ENCODE data around the gene FBXO46. TPM values are rescaled to one million over a fixed set of nuclear protein-coding genes. Genes with fewer than 3 reads are reported as not detected.

FBXO46 gene
- total RNA-seq: 5.2 and 9.1 TPM in 2 replicates

GRCh38 chr19:45730368-45731288, at the start of gene FBXO46:
FBXO46 (minus strand) TSS chr19:45730896; CDS start chr19:45713495, 17,401 bp downstream.

GRCh38 chr19:45768984-45769782, 38.5 kb upstream of the FBXO46 start, which contains the start of gene SIX5:
SIX5 (minus strand) TSS chr19:45769252; CDS start chr19:45768844, 408 bp downstream.

GRCh38 chr19:45733160-45733810, 2.6 kb upstream of the FBXO46 start, which contains the start of gene MEIOSIN:
MEIOSIN (plus strand) TSS chr19:45733439; CDS start chr19:45735377, 1,938 bp downstream.

GRCh38 chr19:45692187-45693105, 38.2 kb downstream of the FBXO46 start, which contains the start of gene QPCTL:
QPCTL (plus strand) TSS chr19:45692666; CDS start chr19:45692704, 38 bp downstream.

GRCh38 chr19:45691516-45692186, 39.0 kb downstream of the FBXO46 start, which contains the start of gene SNRPD2:
SNRPD2 (minus strand) TSS chr19:45691953; CDS start chr19:45691888, 65 bp downstream.

GRCh38 chr19:45667620-45668341, 62.9 kb downstream of the FBXO46 start, which contains the start of gene GIPR:
GIPR (plus strand) TSS chr19:45668221; CDS start chr19:45669521, 1,300 bp downstream.

Other genes starting within 250 kb of the FBXO46 start
- 12.9 and 14.0 TPM in 2 replicates for gene RTN2, start 233.8 kb downstream of the FBXO46 start, total RNA-seq
- 3.3 and 4.1 TPM in 2 replicates for gene PPM1N, start 232.5 kb downstream of the FBXO46 start, total RNA-seq
- 58.6 and 60.5 TPM in 2 replicates for gene VASP, start 223.4 kb downstream of the FBXO46 start, total RNA-seq
- gene OPA3, start 146.1 kb downstream of the FBXO46 start, total RNA-seq: 5.5 and 6.5 TPM in 2 replicates
- gene GPR4, start 128.7 kb downstream of the FBXO46 start, total RNA-seq: 0.17 and 0.73 TPM in 2 replicates
- 38.3 and 63.5 TPM in 2 replicates for gene EML2, start 91.5 kb downstream of the FBXO46 start, total RNA-seq
- gene GIPR, start 62.7 kb downstream of the FBXO46 start, total RNA-seq: 0.29 TPM in 1 of 2 replicates, not detected in the other
- 228 and 382 TPM in 2 replicates for gene SNRPD2, start 38.9 kb downstream of the FBXO46 start, total RNA-seq
- 9.6 and 11.1 TPM in 2 replicates for gene QPCTL, start 38.2 kb downstream of the FBXO46 start, total RNA-seq
- gene MEIOSIN, start 2.5 kb upstream of the FBXO46 start, total RNA-seq: not detected in 2 replicates
- 11.2 and 18.9 TPM in 2 replicates for gene SIX5, start 38.4 kb upstream of the FBXO46 start, total RNA-seq
- 27.3 and 94.1 TPM in 2 replicates for gene DMPK, start 51.6 kb upstream of the FBXO46 start, total RNA-seq
- 38.8 and 43.2 TPM in 2 replicates for gene DMWD, start 61.9 kb upstream of the FBXO46 start, total RNA-seq
- gene RSPH6A, start 84.4 kb upstream of the FBXO46 start, total RNA-seq: 0.15 and 0.17 TPM in 2 replicates
- gene SYMPK, start 132.3 kb upstream of the FBXO46 start, total RNA-seq: 36.5 and 42.3 TPM in 2 replicates
- gene FOXA3, start 133.4 kb upstream of the FBXO46 start, total RNA-seq: not detected in 2 replicates
- gene IRF2BP1, start 155.2 kb upstream of the FBXO46 start, total RNA-seq: 27.5 and 43.8 TPM in 2 replicates
- 2.5 and 2.8 TPM in 2 replicates for gene MYPOP, start 171.7 kb upstream of the FBXO46 start, total RNA-seq
- not detected in 2 replicates for gene NANOS2, start 183.9 kb upstream of the FBXO46 start, total RNA-seq
- not detected in 2 replicates for gene NOVA2, start 243.0 kb upstream of the FBXO46 start, total RNA-seq

All from smooth muscle cell of trachea (primary cell).